Progenitor cell of endocrine pancreas (in vitro differentiated cells): Measurements from ENCODE around the gene SLC25A21. TPM values are rescaled to one million over a fixed set of nuclear protein-coding genes. Genes with fewer than 3 reads are reported as not detected.
"Not testable (repeated sequence)": the region's sequence is repeated elsewhere in the genome, so short reads cannot be mapped to it uniquely, and the experiment has no call there.

Experiments used
- DNase-seq: peaks from one replicate; pipeline ENCODE4 v3.0.0; 2021; ENCODE audit warnings: low spot score; ENCODE audit not compliant: unreplicated experiment
- H3K27ac Mint-ChIP-seq: 2 replicates; pipeline ENCODE4 v1.8.0; 2021; ENCODE audit warnings: mild to moderate bottlenecking, moderate library complexity, mixed read lengths
- H3K27me3 Mint-ChIP-seq: 2 replicates; pipeline ENCODE4 v1.8.0; 2021; ENCODE audit warnings: mixed read lengths
- H3K36me3 Mint-ChIP-seq: 2 replicates; pipeline ENCODE4 v1.8.0; 2022; ENCODE audit warnings: mixed read lengths; ENCODE audit not compliant: insufficient read depth
- H3K4me1 Mint-ChIP-seq: 2 replicates; pipeline ENCODE4 v1.8.0; 2021; ENCODE audit warnings: low read depth, mixed read lengths
- H3K4me3 Mint-ChIP-seq: 2 replicates; pipeline ENCODE4 v1.8.0; 2021; ENCODE audit warnings: low read depth, mild to moderate bottlenecking, moderate library complexity, mixed read lengths
- H3K9me3 Mint-ChIP-seq: 2 replicates; pipeline ENCODE4 v1.8.0; 2021; ENCODE audit warnings: low read depth, mixed read lengths
- CTCF ChIP-seq: fragments of 200-600 bp; sonication (generic); IDR thresholded peaks from one replicate; pipeline ENCODE4 v1.5.0; 2021; ENCODE audit warnings: antibody characterized with exemption, mild to moderate bottlenecking; ENCODE audit not compliant: unreplicated experiment
- total RNA-seq: library from RNA; stranded (reverse); gene quantifications from 2 replicates; pipeline ENCODE4 v1.2.1, GENCODE V29; 2021

SLC25A21 gene
- total RNA-seq, 1 donor from 2014 or later, result 2.5 TPM

DNA sequence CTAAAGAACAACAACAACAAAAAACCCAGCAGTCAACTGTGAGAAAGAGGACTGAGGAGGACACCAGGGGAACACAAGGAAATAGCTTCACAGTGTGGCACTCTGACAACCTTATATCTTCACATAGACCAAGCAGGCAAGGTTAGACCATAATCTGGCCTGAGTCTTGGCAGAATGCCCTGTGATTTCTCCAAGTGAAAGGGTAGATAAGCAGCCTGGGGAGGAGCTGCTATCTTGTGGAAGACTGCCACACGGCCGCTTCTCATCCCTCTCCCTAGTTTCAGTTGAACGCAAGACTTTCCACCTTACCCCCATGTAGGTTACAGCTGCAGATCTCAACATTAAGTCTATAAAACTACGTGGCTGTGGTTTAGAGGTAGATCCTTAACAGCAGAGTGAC lies 3.7 kb downstream of the SLC25A21 start:
- H3K4me1 Mint-ChIP-seq, result peaks cover 5% of the 10 kb centered on the region
- H3K36me3 Mint-ChIP-seq, result no peaks in the 10 kb centered on the region
- no peaks in the 10 kb centered on the region for H3K9me3 Mint-ChIP-seq
- no peak overlapping the region for H3K27ac Mint-ChIP-seq
- DNase-seq, result no peak
- TF ChIP-seq CTCF, result no peak
- H3K4me3 Mint-ChIP-seq, result no peak overlapping the region
- peaks cover 6% of the 10 kb centered on the region for H3K27me3 Mint-ChIP-seq

GRCh38 chr14:37167151-37168047 lies 5.0 kb downstream of the SLC25A21 start:
- H3K36me3 Mint-ChIP-seq, result peaks cover under 1% of the 10 kb centered on the region
- peaks cover 2% of the 10 kb centered on the region for H3K9me3 Mint-ChIP-seq
- no peak overlapping the region for H3K27ac Mint-ChIP-seq
- TF ChIP-seq CTCF, result no peak
- peaks cover 6% of the 10 kb centered on the region for H3K27me3 Mint-ChIP-seq
- H3K4me3 Mint-ChIP-seq, result no peak overlapping the region
- no peak for DNase-seq
- H3K4me1 Mint-ChIP-seq, result peaks cover 3% of the 10 kb centered on the region

DNA sequence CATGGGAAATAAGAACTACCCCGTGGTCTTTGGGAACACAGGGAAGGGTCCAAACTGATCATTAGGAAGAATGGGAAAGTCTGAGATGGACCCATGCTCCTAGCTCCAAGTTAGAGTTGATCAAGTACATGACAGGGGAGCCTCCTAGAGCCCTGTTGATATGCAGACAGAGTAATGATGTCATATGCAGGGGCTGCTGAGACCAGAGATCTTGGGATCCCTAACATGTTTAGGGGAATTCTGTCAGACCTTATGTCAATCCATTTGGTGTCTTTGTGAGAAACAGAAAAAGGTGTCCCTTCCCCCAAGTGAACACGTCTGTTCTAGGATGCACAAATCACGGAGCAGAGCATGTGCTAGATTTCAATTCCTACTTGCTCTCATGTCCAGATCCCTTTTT lies 6.6 kb downstream of the SLC25A21 start:
- peaks cover 10% of the 10 kb centered on the region for H3K9me3 Mint-ChIP-seq
- DNase-seq, result no peak
- H3K27ac Mint-ChIP-seq, result no peak overlapping the region
- H3K27me3 Mint-ChIP-seq, result peaks cover 6% of the 10 kb centered on the region
- no peak for TF ChIP-seq CTCF
- no peak overlapping the region for H3K4me3 Mint-ChIP-seq
- no peaks in the 10 kb centered on the region for H3K4me1 Mint-ChIP-seq
- peaks cover 1% of the 10 kb centered on the region for H3K36me3 Mint-ChIP-seq

- H3K4me3 Mint-ChIP-seq, H3K27me3 Mint-ChIP-seq, DNase-seq, H3K36me3 Mint-ChIP-seq, H3K27ac Mint-ChIP-seq, H3K4me1 Mint-ChIP-seq: not testable (repeated sequence)
- H3K9me3 Mint-ChIP-seq, result peaks cover 25% of the 10 kb centered on the region
Observed at GRCh38 chr14:37162307-37162706, 10.1 kb downstream of the SLC25A21 start.

DNA sequence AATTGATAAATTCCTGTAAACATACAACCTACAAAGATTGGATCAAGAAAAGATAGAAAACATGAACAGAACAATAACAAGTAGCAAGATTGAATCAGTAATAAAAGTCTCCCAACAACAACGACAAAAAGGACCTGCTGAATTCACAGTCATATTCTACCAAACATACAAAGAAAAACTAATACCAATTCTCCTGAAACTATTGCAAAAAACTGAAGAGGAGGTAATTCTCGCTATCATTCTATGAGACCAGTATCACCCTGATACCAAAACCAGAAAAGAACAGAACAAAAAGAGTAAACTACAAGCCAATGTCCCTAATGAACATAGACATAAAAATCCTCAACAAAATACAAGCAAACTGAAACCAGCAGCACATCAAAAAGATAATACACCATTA lies 14.4 kb downstream of the SLC25A21 start:
- Mint-ChIP-seq H3K4me1 (no peaks in the 10 kb centered on the region), H3K27me3 (no peaks in the 10 kb centered on the region), H3K36me3 (peaks cover 1% of the 10 kb centered on the region), H3K9me3 (peaks cover 25% of the 10 kb centered on the region), H3K27ac (no peak overlapping the region), H3K4me3 (no peak overlapping the region)
- no peak for DNase-seq
- no peak for TF ChIP-seq CTCF

GRCh38 chr14:37153483-37153882 lies 18.9 kb downstream of the SLC25A21 start:
- Mint-ChIP-seq H3K4me3 (no peak overlapping the region), H3K27me3 (no peaks in the 10 kb centered on the region), H3K27ac (no peak overlapping the region), H3K4me1 (no peaks in the 10 kb centered on the region), H3K36me3 (no peaks in the 10 kb centered on the region), H3K9me3 (no peaks in the 10 kb centered on the region)
- DNase-seq, result no peak
- no peak for TF ChIP-seq CTCF
